Stomach (tissue), 4 donors: ENCODE results near the gene PNPLA6.

Experiments
- EP300 ChIP-seq: sonication (generic); formaldehyde crosslinking; IDR thresholded peaks from one replicate; pipeline ENCODE4 v1.6.1; 2017; ENCODE audit warnings: antibody characterized with exemption
- POLR2A ChIP-seq, 4 donors: fragments of 450-650 bp; IDR thresholded peaks; one replicate each; pipeline ENCODE4 v1.6.1; 2016; ENCODE audit warnings: antibody characterized with exemption in 4 of 4, control low read depth in 2 of 4, mild to moderate bottlenecking in 1 of 4, moderate library complexity in 1 of 4
- POLR2AphosphoS5 ChIP-seq, 3 donors: sonication (generic); formaldehyde crosslinking; IDR thresholded peaks; one replicate each; pipeline ENCODE4 v1.6.1; 2016; ENCODE audit warnings: antibody characterized with exemption in 3 of 3
- TF ChIP-seq, protein P1 (sequence below), 7 experiments: fragments of 450-650 bp in 4 of 7; fragments of 200-600 bp in 3 of 7; sonication (generic) in 3 of 7; IDR thresholded peaks; one replicate each; pipeline ENCODE4 v1.5.1; 2016 to 2019; ENCODE audit warnings: antibody characterized with exemption in 7 of 7, control low read depth in 2 of 7, mild to moderate bottlenecking in 1 of 7

- TF ChIP-seq, protein P1, sequence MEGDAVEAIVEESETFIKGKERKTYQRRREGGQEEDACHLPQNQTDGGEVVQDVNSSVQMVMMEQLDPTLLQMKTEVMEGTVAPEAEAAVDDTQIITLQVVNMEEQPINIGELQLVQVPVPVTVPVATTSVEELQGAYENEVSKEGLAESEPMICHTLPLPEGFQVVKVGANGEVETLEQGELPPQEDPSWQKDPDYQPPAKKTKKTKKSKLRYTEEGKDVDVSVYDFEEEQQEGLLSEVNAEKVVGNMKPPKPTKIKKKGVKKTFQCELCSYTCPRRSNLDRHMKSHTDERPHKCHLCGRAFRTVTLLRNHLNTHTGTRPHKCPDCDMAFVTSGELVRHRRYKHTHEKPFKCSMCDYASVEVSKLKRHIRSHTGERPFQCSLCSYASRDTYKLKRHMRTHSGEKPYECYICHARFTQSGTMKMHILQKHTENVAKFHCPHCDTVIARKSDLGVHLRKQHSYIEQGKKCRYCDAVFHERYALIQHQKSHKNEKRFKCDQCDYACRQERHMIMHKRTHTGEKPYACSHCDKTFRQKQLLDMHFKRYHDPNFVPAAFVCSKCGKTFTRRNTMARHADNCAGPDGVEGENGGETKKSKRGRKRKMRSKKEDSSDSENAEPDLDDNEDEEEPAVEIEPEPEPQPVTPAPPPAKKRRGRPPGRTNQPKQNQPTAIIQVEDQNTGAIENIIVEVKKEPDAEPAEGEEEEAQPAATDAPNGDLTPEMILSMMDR (IDR thresholded peaks at IDR 0.05), result no peak
- TF ChIP-seq POLR2A (IDR thresholded peaks at IDR 0.05) (no peak), EP300 (no peak), POLR2AphosphoS5 (IDR thresholded peaks at IDR 0.05) (no peak)
Measured at GRCh38 chr19:7507884-7508283, 27.6 kb upstream of the PNPLA6 start.
